Stimulated activated naive CD8-positive, alpha-beta T cell treated with anti-CD3 and anti-CD28 coated beads, Interleukin-15, Interleukin-2, amounts not matched to agents 100 U/mL and 50 U/mL, for 24 hours (primary cell): ENCODE data around the gene TBX2.

Experiments
- ATAC-seq: fragments of 150-1000 bp; cut with Tn5 transposase; one replicate; pipeline ENCODE4 v1.10.0; 2021
- DNase-seq: peaks from one replicate; pipeline ENCODE4 v3.0.0; 2021

The TBX2 gene

DNA sequence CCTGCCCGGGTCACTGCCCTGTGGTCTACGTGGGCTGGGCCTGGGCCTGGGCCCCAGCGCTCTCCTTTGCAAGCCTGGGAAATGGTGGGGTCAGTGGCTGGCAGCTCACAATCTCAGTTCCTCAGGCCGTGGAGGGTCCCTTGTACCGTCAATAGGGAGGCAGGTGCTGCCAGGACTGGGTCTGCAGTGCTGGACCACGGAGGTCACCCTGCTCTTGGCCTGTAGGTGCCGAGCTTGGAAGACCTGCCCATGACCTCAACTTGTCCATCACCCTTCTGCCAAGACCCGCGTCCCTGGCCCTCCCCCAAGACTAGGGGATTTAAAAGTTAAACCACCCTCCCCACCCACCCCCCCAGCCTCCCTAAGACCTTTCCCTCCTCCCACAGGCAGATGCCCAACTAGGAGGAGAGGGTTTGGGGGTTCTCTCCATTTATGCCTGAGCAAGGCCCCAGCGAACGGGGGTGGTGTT, 2.5 kb downstream of the TBX2 start:
- DNase-seq (no peak), ATAC-seq (no peak)

DNA sequence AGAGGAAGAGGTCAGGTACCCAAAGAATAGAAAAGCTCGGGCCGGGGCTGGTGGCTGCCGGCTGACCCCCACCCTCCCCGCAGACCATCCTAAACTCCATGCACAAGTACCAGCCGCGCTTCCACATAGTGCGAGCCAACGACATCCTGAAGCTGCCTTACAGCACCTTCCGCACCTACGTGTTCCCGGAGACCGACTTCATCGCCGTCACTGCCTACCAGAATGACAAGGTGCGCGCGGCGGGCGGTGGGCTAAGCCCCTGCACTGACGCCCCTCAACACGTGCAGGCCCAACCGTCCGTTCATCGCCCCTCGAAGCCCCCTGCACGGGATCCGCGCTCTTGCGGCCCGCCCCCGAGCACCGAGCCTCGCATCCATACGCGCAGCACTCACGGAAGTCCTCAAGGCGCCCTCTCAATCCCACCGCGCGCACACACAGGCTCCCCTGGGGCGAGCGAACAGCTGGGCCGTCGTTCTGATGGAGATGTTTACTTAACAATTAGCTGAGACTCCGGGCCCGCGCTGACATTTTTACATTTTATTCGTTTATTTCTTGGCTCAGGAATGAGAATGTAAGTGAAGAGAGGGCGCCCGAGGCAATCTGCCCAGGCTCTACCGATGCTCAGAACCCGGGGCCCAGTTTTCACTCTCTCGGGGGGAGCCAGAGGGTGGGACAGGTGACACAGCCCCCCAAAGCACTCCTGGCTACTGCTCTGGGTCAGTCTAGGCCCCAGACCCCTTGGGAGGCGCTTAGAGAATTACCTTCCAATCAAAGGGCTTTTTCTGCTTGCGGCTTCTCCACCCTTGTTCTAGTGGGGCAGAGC, 3.5 kb downstream of the TBX2 start:
- peak; percentile 23 for DNase-seq
- no peak for ATAC-seq

DNA sequence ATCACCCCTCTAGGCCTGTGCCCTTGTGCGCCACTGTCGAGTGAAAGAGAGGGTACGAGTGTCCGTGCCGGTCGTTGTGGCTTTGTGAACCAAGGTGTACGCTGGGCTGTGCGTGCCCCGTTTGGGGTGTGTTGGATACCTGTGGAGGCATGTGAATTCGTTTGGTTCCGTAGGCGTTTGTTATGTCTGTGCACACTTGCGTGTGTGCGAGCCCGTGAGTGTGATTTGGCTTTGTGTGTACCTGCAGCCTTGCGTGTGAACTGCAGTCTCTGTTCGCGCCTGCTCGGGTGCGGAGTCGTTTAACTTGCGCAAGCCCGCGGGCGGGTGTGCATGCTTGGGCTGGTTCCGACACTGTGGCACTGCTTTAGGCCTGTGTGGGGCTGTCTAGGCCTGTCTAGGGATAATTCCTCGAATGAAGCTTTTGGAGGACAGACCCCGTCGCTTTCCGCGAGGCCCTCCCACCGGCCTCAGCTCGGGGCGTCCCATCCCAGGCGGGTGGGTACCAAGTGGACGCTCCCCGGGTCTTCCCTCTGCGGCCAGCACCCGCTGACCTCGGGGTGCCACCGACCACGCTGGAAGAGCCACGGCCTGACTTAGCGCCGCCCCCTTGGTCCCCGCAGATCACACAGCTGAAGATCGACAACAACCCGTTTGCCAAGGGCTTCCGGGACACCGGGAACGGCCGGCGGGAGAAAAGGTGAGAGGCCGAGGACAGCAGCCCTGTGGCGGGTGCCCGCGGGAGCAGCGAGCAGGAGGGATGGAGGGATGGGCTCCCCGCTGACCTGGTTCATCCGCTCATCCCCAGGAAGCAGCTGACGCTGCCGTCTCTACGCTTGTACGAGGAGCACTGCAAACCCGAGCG, 4.4 kb downstream of the TBX2 start:
- ATAC-seq (no peak), DNase-seq (no peak)

DNA sequence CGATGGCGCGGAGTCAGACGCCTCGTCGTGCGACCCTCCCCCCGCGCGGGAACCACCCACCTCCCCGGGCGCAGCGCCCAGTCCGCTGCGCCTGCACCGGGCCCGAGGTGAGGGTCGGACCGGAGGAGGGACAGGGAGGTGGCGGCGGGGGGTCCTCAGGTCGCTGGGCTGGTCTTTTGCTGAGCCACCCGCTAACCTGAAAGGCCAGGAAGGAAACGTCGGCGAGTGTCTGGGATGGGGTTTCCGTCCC, 4.9 kb downstream of the TBX2 start:
- DNase-seq (no peak), ATAC-seq (no peak)

DNA sequence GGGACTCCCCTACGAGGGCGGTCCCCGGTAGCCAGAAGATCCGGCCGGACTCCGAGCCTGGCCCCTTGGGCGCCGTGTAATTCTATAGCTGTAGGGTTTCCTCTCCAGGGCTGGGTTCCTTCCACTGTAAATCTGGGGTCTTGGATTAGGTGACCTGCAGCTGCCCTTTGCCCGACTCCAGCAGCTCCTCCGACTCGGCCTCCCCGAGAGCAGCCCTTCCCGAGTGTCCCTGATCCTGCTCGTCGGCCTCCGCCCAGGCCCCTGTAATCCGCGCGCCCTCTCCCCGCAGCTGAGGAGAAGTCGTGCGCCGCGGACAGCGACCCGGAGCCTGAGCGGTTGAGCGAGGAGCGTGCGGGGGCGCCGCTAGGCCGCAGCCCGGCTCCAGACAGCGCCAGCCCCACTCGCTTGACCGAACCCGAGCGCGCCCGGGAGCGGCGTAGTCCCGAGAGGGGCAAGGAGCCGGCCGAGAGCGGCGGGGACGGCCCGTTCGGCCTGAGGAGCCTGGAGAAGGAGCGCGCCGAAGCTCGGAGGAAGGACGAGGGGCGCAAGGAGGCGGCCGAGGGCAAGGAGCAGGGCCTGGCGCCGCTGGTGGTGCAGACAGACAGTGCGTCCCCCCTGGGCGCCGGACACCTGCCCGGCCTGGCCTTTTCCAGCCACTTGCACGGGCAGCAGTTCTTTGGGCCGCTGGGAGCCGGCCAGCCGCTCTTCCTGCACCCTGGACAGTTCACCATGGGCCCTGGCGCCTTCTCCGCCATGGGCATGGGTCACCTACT, 5.5 kb downstream of the TBX2 start:
- peak; percentile 24 for DNase-seq
- ATAC-seq: no peak

DNA sequence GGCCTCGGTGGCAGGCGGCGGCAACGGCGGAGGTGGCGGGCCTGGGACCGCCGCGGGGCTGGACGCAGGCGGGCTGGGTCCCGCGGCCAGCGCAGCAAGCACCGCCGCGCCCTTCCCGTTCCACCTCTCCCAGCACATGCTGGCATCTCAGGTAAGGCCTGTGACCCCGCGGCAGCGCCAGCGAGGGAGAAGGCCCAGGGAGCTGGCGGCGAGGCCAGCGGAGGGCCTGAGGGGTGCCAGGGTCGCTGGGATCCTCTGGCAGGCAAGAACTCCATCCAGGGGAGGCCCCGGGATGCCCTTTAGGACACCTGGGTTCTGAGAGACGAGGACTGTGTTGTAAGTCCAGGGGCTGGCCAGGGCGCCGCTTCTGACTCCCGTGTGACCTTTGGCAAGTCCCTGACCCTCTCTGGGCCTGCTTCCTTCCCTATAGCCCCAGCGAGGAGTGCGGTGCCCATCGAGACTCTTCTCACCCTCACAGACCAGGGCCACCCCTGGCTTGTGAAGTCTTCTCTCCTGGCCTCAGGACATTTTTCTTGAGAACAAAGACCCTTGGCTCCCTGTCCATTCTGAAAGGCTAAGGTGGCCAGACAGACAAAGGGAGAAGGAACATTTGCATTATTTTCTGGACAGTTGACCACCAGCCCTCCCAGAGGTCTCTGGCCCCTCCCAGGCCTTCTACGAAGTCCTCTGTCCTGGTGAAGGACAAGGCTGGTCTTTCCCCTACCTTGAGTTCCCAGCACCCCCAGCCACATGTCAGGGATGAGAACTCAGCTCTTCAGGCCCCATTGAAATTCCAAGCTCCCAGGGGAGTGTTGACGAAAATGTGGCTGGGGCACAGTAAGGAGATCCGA, 6.3 kb downstream of the TBX2 start:
- DNase-seq (no peak), ATAC-seq (no peak)

DNA sequence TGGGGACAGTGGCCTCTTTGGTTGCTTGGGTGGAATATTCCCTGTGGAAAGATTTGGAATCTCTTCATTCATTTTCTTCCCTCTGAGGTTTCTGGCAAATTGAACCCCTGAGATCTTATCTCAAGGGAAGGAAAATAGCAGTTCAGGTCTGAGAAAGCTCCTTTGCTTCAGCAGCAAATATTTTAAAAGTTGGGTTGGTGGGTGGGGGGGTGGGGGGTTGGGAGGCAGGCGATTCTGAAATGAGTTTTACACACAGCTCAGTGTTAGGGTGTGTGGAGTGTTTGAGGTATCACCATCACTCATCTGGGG, 6.8 kb downstream of the TBX2 start:
- ATAC-seq: no peak
- no peak for DNase-seq

DNA sequence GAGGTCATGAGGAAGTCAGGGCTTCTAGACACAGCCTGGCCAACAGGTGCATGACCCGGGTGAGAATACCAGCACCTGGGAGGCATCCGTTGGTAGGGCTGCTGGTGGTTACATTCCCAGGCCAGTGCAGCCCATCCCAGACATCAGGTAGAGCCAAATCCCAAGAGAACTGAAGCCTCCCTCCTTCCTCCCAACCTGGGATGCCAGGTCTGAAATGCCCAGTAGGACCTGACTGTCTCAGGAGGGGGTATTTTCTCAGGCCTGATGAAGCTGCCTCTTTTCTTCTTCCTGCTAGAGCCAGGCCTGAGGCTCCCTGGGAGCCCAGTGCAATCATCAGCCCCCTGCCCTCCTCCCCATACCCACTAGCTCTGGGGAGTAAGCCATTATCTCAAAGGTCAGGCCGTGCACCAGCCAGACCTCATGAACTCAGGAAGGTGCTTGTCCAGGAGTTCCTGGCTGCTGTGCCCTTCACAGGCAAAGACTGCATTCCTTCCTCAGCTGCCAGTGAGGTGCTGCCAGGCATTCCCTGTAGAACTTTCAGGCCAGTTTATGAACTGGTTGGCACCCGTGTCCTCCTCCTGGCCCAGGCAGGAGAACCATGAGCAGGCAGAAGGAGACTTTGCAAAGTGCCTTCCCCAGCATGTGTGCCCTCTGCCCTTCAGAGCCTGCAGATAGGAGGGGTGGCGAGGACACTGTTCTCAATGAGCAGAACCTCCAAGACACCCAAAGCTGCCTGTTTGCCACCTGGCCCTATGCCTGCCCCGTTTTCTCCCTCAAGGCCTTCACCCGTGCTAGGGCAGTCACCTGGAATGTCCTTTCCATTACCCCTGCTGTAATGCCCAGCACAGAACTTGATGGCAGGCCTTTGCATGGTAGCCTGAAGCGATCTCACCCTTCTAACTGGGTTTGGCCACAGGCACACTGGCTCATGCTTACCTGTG, 7.6 kb downstream of the TBX2 start:
- ATAC-seq (no peak), DNase-seq (no peak)

DNA sequence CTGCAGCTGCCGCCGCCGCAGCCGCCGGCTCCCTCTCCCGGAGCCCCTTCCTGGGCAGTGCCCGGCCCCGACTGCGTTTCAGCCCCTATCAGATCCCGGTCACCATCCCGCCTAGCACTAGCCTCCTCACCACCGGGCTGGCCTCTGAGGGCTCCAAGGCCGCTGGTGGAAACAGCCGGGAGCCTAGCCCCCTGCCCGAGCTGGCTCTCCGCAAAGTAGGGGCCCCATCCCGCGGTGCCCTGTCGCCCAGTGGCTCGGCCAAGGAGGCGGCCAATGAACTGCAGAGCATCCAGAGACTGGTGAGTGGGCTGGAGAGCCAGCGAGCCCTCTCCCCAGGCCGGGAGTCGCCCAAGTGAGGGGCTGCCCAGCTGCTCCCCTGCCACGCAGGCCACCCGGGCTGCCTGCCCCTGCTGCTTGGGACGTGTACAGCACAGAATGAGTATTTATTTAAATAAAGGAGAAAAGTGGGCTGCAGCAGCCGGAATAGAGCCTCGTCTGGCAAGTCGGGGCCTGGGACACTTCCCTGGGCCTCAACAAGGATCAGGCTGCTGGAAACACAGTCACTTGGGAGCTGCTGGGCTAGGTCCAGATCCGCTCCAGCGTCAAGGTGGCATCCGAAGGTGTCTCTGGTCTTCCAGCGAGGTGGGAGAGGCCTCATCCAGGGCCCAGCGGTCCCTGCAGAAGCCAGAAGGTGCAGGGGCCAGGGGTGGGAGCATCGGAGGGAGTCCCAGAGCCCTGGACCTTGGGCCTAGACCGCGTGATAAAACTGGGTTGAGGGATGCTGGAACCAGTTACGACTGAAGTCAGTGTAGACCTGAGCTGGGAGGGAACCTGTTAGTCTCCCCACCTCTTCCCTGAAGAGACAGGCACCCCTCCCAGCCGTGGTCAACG, 8.8 kb downstream of the TBX2 start:
- DNase-seq: no peak
- no peak for ATAC-seq

DNA sequence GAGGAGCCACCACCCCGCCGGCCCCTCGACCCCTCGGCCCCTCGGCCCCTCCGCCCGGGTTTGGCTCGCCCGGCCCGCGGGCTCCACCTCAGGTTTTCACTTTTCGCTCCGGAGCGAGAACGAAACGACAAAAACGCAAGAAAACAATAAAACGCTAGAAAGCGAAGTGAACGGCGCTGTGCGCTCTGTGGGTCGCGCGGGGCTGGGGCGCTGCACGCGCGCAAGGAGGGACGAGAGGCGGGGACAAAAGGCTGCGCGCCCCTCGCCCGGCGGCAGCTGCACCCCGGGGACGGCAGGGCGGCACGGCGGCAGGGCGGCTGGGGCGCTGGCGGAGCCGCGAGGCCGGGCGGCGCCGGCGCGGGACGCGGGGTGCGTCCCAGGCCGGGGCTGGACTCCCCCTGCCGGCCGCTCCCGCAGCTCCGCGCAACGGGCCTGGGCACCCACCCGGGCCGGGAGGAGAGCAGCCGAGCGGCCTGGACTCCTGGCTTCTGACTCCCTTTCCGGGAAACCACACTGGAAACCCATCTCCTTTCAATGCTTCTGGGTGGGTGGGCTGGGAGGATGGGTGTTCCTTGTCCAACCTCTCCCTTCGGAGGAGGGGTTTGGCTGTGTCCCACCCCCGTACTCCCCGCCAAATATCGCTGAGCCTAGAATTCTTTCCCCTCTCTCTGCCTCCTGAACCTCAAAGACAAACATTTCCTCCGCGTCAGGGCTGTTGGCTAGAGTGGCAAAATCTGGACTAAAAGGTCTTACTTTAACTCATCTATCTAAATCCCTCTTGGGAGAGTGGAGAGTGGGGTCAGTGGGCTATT, 9.9 kb downstream of the TBX2 start:
- peak; percentile 63 for DNase-seq

DNA sequence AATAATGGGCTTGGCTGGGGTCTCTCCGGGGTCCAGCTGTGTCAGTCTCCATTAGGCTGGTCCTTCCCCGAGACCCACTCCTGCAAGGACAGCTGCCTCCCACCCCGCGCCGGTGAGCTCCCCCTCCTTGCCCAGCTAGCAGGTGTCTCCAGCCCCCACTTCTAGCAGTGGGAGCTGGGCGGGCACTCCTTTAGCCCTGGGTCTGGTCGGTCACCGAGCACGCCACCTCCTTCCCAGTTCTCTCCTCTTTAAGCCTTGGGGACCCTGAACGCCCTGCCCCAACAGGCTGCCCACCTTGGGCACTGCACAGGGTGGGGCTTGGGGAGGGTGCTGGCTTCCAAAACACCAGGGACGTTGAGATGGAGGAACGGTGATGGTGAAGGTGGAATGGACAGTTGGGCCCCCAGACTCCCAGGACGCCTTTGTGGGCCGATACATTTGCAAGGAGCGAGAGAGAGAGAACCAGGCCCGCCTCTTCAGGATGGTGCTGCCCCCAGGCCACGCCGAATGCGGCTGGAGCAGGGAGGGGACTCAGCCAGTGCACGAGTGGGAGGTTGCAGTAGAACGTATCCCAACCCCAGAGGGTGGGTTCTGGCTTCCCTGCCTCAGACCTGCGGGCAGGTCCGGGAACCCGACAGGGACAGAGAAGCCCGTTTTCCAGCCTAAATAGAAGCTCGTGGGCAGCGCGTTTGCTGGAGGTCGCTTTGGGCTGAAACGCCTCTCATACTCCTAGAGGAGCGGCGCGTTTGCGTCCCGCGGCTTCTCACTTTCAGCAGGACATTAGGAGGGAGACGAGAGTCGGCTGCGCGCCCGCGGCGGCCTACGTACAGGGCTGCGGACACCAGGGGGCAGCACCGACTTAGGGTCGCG, 10.7 kb downstream of the TBX2 start:
- DNase-seq (peak; percentile 86), ATAC-seq (peak; percentile 40)

More for the DNA sequence above, 9.9 kb downstream of the TBX2 start:
- ATAC-seq: no peak

DNA sequence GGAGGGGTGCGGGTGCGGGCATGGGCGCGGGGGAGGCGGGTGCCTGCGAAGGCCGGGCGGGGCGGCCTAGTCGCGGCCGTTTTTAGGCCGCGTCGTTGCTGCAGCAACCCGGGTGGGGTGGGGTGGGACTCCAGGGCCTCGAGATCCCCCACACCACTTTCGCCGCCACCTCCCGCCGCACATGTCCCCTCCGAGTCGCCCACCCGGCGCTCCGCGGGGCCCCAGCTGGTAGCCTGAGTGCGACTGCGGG, 11.3 kb downstream of the TBX2 start:
- ATAC-seq: no peak
- DNase-seq: no peak

DNA sequence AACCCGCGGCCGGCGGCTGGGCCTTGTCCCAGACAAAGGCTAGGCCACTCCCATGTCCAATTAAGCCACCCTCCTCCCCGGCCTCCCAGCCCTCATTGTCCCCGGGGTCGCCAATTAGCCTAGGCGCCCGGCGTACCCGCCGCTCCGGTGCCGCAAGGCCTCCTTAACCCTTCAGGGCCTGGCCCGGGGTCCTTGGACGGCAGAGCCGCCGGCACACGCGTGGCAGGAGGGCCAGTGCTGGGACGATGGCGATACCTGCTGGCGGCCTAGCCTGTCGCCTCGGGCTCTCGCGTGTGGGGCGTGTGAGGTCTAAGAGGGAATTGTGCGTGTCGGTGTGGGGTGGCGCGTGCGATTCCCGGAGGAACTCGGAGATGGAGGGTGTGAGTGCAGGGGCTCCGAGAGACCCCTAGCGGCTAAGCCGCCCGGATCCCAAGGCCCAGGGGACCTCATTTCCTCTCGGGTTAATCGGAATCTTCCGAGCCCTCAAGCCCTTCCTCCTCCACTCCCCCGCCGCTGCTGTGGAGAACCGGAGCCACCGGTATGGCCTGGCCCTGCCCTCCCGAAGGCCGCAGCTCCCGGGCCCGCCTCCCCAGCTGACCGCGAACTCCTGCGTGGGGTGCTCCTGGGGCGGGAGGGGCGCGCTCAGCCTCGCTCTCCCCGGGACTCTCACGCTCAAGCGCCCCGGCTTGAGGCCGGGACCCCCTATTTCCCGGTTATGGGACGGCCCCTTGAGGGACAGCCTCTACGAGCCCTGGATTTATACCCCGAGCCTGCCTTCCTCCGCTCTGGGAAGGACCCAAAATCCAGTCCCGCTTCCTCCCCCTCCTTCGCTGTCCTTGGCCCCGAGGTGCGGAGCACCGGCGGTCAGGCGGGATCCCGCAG, 11.9 kb downstream of the TBX2 start:
- ATAC-seq: no peak

DNA sequence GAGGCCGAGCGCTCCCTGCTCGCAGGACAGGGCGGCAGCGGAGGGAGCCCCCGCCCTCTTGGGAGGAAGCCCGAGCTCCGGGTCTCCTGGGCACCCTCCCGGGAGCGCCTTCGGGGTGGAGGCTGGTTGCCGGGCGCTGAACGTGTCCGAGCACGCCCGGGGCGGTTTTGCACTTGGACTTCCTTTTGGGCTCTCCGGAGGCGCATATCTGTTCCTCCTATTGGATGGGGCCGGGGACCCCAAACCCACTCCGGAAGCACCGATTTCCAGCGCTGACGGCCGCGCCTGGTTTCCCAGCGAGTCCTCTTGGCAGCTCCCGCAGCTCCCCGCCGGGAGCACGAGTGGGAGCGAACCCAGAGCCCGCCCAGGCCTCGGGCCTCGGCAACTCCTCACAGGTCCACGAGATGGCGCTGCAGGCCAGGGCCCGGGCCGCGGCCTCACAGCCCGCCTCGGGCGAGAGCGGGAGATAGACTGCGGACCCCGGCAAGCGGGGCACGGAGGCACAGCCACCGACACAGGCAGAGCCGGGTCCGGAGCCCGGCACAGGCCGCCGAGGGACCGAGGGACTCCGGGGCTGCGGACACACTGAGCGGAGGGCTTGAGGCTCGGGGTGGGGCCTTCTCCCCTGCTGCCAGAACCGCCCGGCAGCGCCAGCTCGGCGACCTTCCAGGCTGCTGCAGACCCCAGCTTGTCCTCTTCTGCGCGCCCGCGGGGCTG, 12.7 kb downstream of the TBX2 start:
- peak; percentile 84 for DNase-seq
- peak; percentile 73 for ATAC-seq

More for the DNA sequence above, 11.9 kb downstream of the TBX2 start:
- DNase-seq: peak; percentile 42

DNA sequence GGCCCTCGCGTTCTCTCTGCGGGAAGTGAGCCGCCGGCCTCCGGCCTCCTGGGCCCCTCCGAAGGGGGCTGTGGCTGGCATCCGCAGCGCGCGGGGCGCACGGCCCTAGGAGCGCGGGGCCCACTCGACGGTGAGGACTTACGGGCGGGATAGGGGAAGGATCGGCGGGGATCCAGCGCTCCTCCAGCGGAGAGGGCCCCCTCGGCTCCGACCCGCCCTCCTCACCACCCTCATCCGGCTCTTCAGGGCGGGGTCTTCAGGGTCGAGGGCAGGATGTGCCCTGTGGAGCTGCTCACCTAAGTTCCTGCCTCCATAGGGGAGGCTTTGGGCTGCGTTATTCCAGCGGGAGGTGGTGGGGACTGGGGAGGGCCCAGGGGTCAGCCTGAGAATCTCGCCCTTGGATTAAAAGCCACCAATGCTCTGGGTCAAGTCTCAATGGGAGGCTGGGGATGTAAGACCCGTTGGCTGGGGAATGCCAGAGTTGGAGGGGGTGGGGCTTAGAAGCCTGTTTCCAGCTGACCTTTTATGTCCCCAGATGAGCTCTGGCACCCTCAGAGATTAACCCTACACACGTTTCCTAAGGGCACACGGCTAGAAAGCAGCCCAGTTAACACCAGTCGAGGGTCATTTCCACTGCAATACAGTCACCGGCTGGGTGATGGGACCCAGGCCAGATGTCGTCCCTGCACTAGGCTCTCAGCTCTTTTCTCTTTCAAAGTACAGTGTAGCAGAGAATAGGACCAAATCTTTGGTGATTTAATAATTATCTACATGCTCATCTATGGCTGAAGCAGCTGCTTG, 13.4 kb downstream of the TBX2 start:
- ATAC-seq (no peak), DNase-seq (no peak)

DNA sequence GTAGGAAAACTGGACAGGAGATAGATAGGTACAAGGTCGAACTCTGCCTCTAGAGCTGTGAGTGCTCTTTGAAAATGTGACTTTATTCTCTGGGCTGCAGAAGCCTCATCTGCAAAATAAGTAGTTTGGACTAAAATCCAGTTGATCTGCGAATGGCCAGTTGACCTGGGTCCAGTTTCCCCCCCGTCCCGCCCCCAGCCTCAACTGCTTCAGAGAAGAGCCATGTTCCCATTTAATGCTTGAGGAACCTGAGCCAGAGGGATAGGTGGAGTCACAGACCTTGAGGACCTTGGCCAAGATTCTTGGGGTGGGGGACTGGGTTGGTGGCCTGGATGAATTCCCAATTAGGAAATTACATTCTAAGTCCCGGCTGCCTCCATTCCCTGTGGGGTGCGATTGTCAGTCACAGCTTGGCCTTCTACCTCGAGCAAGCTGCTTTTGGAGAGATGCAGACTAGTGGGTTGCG, 14.1 kb downstream of the TBX2 start:
- ATAC-seq: no peak
- DNase-seq: no peak
